AG04450 (cell line): ENCODE data around the gene ZSCAN9. TPM values are rescaled to one million over a fixed set of nuclear protein-coding genes. Genes with fewer than 3 reads are reported as not detected.

Source experiments
- CTCF ChIA-PET: fragments of 300-600, 350-600 bp; formaldehyde crosslinking; extraction: SDS; loops from one replicate; lab custom pipeline; 2022; ENCODE audit warnings: antibody characterized with exemption, inconsistent platforms; lab: Charles Lee
- POLR2A ChIA-PET: fragments of 350-600 bp; formaldehyde crosslinking; extraction: SDS; loops from one replicate; lab custom pipeline; 2021; ENCODE audit warnings: antibody characterized with exemption, inconsistent platforms; lab: Yijun Ruan, JAX
- DNase-seq: peaks from one replicate; pipeline ENCODE4 v3.0.0-alpha.2; 2011; ENCODE audit warnings: low read depth, low spot score
- H3K27ac ChIP-seq: one replicate; pipeline ENCODE4 v1.5.1; 2012; ENCODE audit warnings: low read depth, low read length, control low read depth
- H3K27me3 ChIP-seq: one replicate; pipeline ENCODE4 v1.6.0; 2012; ENCODE audit warnings: low read length; ENCODE audit not compliant: control insufficient read depth, insufficient read depth
- H3K4me3 ChIP-seq: 2 replicates; pipeline ENCODE4 v1.5.1; 2011; ENCODE audit warnings: mild to moderate bottlenecking, low read depth, low read length, control low read depth
- H3K9me3 ChIP-seq: 2 replicates; pipeline ENCODE4 v1.5.1; 2012; ENCODE audit warnings: low read length; ENCODE audit not compliant: control insufficient read depth, insufficient read depth
- CTCF ChIP-seq: IDR thresholded peaks from 2 replicates; pipeline ENCODE4 v1.5.1; 2011; ENCODE audit warnings: low read depth, low read length, control low read depth, inconsistent platforms
- polyA plus RNA-seq: library from polyadenylated mRNA; depleted of rRNA; stranded (reverse); fragments of >200 nt; gene quantifications from 2 replicates; pipeline ENCODE4 v1.2.3, GENCODE V29; 2011

Gene ZSCAN9
- polyA plus RNA-seq, 1 experiment: 18.2 TPM

DNA sequence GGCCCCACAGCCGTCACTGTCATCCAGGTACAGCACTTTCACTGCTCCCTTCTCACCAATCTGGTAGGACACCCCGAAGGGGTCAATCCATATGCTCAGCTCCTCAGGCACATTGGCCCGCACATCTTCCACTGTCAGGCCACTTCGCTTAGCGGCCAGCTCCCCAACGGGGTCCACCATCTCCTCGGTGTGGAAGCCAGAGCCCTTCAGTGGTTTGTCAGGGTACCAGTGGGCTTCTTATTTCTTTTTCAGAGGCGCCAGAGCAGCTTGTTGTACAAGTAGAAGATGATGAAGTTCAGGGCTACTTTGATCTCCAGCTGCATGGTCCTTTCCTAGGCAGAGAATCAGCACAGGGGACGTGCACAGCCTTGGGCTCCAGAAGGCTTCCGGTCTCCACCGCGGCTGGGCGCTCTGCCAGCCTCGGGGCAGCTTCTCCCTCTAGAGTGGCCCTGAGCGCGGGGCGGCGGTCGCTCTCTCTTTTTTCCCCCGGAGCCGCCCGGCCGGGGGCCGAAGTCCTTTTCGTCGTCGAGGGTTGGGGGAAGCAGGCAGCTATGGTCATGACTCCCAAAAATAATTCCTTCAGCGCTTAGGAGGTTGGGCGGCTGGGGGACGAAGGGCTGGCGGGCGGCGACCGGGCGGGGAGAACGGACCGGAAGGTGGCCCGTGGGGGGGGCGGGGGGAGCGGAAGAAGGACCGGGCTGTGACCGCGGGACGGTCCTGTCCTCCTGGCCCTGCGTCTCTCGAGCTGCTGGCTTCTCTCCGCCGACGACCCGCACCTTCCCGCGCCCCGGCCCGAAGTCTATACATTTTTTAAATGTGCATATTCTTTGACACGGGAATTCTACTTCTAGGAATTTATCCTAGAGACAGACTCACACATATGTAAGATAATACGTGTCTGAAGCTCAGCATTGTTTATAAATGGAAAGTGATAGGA, 6.5 kb upstream of the ZSCAN9 start:
- TF ChIP-seq CTCF: no peak
- peaks cover 4% of the 10 kb centered on the region for H3K27me3 ChIP-seq
- no peak for DNase-seq
- POLR2A ChIA-PET: interaction anchor here (0.7 to 1.3 kb wide), 4 partner anchors 34 to 164 kb away, joined by 3 to 5 read pairs (median 4); partner anchors contain the start of gene ZKSCAN8
- H3K4me3 ChIP-seq: peak overlapping the region; percentile 63
- CTCF ChIA-PET: interaction anchor here (0.8 to 1.2 kb wide), 3 partner anchors 76 to 1432 kb away, joined by 3 to 7 read pairs (median 4); no protein-coding TSS in a partner anchor
- H3K27ac ChIP-seq: no peak overlapping the region
- no peaks in the 10 kb centered on the region for H3K9me3 ChIP-seq

- H3K9me3 ChIP-seq: no peaks in the 10 kb centered on the region; the same call in 1 of the 2 replicates
- no peak overlapping the region for H3K27ac ChIP-seq
- CTCF ChIA-PET: no interaction called here
- no peak for DNase-seq
- H3K27me3 ChIP-seq: no peaks in the 10 kb centered on the region
- no peak for TF ChIP-seq CTCF
- POLR2A ChIA-PET: no interaction called here
- no peak overlapping the region for H3K4me3 ChIP-seq
These were observed 4.6 kb upstream of the ZSCAN9 start for GRCh38 chr6:28220257-28221133.

GRCh38 chr6:28224131-28225055, 682 bp upstream of the ZSCAN9 start:
- no peak for DNase-seq
- ChIA-PET CTCF (interaction anchor here (0.7 kb wide), 1 partner anchor 114 kb away, joined by 4 read pairs; no protein-coding TSS in a partner anchor), POLR2A (no interaction called here)
- no peak for TF ChIP-seq CTCF
- Histone ChIP-seq H3K9me3 (no peaks in the 10 kb centered on the region; the same call in 1 of the 2 replicates), H3K27me3 (no peaks in the 10 kb centered on the region), H3K4me3 (peak overlapping the region; percentile 71), H3K27ac (peak overlapping the region; percentile 79)

DNA sequence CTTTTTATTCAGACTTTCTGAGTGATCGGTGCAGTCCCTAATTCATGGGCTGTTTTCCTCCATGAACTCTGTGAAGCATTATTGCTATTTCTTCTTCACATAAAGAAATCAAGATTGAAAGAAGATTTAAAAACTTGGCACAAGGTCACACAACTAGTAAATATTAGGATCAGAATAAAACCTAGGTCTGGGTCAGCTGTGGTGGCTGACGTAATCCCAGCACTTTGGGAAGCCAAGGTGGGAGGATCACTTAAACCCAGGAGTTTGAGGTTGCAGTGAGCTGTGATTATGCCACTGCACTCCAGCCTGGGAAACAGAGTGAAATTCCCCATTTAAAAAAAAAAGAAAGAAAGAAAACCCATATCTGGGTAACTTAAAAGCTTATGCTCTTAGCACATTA, 1.4 kb downstream of the ZSCAN9 start:
- no peaks in the 10 kb centered on the region for H3K27me3 ChIP-seq
- peak overlapping the region; percentile 71 for H3K4me3 ChIP-seq
- DNase-seq: no peak
- ChIA-PET POLR2A (no interaction called here), CTCF (interaction anchor here (0.6 to 1.1 kb wide), 2 partner anchors 130 to 180 kb away, joined by 3 to 4 read pairs; no protein-coding TSS in a partner anchor)
- H3K9me3 ChIP-seq: no peaks in the 10 kb centered on the region; the same call in 1 of the 2 replicates
- no peak overlapping the region for H3K27ac ChIP-seq
- TF ChIP-seq CTCF: no peak
